AG09309 (cell line): Measurements from ENCODE around the gene OR51A2.

Experiments used
- DNase-seq: peaks from one replicate; pipeline ENCODE4 v3.0.0-alpha.2; 2010; ENCODE audit warnings: low read depth
- H3K4me3 ChIP-seq: 2 replicates; pipeline ENCODE4 v1.5.1; 2011; ENCODE audit warnings: mild to moderate bottlenecking, low read depth, low read length, moderate library complexity; ENCODE audit not compliant: control insufficient read depth
- TF ChIP-seq, protein P1 (sequence below): IDR thresholded peaks from 2 replicates; pipeline ENCODE4 v1.5.1; 2011; ENCODE audit warnings: mild to moderate bottlenecking, low read depth, low read length, inconsistent platforms; ENCODE audit not compliant: insufficient read depth, control insufficient read depth; ENCODE audit errors: missing control alignments

Gene OR51A2

DNA sequence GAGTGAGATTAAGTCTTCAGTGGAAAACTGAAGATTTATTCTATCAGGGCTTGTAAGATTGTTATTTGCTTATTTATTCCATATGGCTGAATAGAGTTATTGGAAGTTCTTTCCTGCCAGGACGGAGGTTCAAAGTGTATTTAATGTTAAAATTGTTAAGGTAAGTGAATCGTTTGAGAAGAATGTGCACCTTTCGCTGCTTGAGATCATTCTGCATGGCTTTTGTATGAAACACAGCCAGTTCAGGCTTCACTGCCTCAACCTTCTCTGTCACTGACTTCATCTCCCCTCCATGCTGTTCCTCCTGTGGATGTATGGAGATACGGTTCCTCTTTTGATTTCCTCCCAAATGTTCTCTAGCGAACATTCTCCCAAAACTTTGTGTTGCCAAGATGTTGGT, 19.9 kb upstream of the OR51A2 start:
- no peak overlapping the region for H3K4me3 ChIP-seq
- TF ChIP-seq, protein P1, sequence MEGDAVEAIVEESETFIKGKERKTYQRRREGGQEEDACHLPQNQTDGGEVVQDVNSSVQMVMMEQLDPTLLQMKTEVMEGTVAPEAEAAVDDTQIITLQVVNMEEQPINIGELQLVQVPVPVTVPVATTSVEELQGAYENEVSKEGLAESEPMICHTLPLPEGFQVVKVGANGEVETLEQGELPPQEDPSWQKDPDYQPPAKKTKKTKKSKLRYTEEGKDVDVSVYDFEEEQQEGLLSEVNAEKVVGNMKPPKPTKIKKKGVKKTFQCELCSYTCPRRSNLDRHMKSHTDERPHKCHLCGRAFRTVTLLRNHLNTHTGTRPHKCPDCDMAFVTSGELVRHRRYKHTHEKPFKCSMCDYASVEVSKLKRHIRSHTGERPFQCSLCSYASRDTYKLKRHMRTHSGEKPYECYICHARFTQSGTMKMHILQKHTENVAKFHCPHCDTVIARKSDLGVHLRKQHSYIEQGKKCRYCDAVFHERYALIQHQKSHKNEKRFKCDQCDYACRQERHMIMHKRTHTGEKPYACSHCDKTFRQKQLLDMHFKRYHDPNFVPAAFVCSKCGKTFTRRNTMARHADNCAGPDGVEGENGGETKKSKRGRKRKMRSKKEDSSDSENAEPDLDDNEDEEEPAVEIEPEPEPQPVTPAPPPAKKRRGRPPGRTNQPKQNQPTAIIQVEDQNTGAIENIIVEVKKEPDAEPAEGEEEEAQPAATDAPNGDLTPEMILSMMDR, result no peak
- DNase-seq, result no peak

GRCh38 chr11:4962816-4963215, 7.3 kb upstream of the OR51A2 start:
- no peak for DNase-seq
- TF ChIP-seq, protein P1, result no peak
- H3K4me3 ChIP-seq, result no peak overlapping the region

GRCh38 chr11:4960877-4961276, 5.4 kb upstream of the OR51A2 start:
- no peak overlapping the region for H3K4me3 ChIP-seq
- TF ChIP-seq, protein P1, result no peak
- no peak for DNase-seq

GRCh38 chr11:4957396-4957795, 1.9 kb upstream of the OR51A2 start:
- DNase-seq, result no peak
- TF ChIP-seq, protein P1, result no peak
- no peak overlapping the region for H3K4me3 ChIP-seq

- TF ChIP-seq, protein P1, result no peak
- no peak for DNase-seq
- H3K4me3 ChIP-seq, result no peak within 1 kb of the TSS
Measured at GRCh38 chr11:4947505-4947904, 8.0 kb downstream of the OR51A2 start, which contains the start of gene OR51A4. OR51A4 (minus strand) TSS chr11:4947605; CDS start chr11:4947100, 505 bp downstream.

- no peak for DNase-seq
- no peak overlapping the region for H3K4me3 ChIP-seq
- TF ChIP-seq, protein P1, result no peak
Measured at GRCh38 chr11:4936745-4937144, 18.8 kb downstream of the OR51A2 start.

DNA sequence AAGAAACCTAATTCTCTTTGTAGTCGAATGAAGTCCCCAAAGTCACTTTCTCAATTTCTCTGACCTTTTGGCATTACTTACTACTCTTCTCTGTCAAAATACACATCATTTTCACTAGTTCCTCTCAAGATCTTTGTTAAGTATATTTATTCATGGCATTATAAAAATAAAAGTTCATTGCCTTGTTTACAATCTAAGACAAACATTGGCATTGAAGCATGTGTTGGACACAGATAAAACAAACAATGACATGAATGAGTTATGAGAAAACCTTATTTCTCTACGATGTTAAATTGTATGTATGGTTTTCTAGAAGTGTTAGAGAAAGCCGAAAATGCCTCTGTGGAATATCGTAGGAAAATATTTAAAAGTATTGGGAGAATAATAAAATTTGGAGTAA, 22.8 kb downstream of the OR51A2 start:
- TF ChIP-seq, protein P1, result no peak
- H3K4me3 ChIP-seq, result no peak overlapping the region
- DNase-seq, result no peak
